ENCODE results near the gene ANXA4. TPM values are rescaled to one million over a fixed set of nuclear protein-coding genes. Genes with fewer than 3 reads are reported as not detected.

ANXA4 gene
- total and polyA plus RNA-seq, 2 experiments from 2014 or later: 6.7 to 11.5 TPM

DNA sequence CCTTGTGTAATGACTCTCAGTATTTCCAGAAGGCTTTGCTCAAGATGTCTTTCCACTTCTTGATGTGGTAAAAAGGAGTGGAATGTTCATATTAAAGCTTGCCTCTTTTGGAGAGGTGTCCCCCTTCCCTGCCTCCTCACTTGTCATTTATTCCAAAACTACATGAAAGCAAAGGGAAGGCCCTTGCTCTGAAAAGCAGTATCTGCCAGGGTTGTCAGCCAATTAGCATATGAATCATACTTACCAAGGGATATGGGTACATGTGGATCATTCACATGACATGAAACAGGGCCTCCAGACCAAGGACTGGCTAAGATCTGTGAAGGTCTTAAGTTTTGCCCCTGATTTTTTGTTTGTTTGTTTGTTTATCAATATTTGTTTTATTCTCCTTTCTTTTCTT lies 31.3 kb downstream of the ANXA4 start:
- H3K4me3 ChIP-seq: no peak overlapping the region
- Mint-ChIP-seq H3K27me3 (ENCODE audit: insufficient read depth, low read depth, poor library complexity) (peaks cover 6% of the 10 kb centered on the region), H3K4me1 (peaks cover 57% of the 10 kb centered on the region), H3K4me3 (no peak overlapping the region), H3K27ac (peak overlapping the region; percentile 26; the same call in 1 of the 2 replicates), H3K36me3 (ENCODE audit: low read depth) (no peaks in the 10 kb centered on the region; the same call in 2 of the 3 replicates), H3K9me3 (peaks cover 8% of the 10 kb centered on the region; the same call in 2 of the 3 replicates)
- H2AFZ ChIP-seq: no peak overlapping the region
- H3K4me2 ChIP-seq: no peak overlapping the region
- peak overlapping the region; percentile 3; the same call in 1 of the 2 replicates for H3K27ac ChIP-seq (ENCODE audit: low read depth)
- DNase-seq (ENCODE audit: low spot score) (peak; percentile 28), ATAC-seq (peak; percentile 28)
- H3K4me1 ChIP-seq (ENCODE audit: insufficient read depth): peaks cover 49% of the 10 kb centered on the region
- no peaks in the 10 kb centered on the region for H3K36me3 ChIP-seq (ENCODE audit: insufficient read depth)
- no peaks in the 10 kb centered on the region for H3K9me2 ChIP-seq (ENCODE audit: insufficient read depth)
- TF ChIP-seq POLR2AphosphoS5 (IDR thresholded peaks at IDR 0.05; ENCODE audit: low read depth): no peak
- no peak for TF ChIP-seq STAT1 (IDR thresholded peaks at IDR 0.05; ENCODE audit: unreplicated experiment)
- no peak for TF ChIP-seq NANOG (IDR thresholded peaks at IDR 0.05; ENCODE audit: borderline replicate concordance)
- TF ChIP-seq JUNB (IDR thresholded peaks at IDR 0.05; ENCODE audit: unreplicated experiment): no peak
- TF ChIP-seq, protein P1, sequence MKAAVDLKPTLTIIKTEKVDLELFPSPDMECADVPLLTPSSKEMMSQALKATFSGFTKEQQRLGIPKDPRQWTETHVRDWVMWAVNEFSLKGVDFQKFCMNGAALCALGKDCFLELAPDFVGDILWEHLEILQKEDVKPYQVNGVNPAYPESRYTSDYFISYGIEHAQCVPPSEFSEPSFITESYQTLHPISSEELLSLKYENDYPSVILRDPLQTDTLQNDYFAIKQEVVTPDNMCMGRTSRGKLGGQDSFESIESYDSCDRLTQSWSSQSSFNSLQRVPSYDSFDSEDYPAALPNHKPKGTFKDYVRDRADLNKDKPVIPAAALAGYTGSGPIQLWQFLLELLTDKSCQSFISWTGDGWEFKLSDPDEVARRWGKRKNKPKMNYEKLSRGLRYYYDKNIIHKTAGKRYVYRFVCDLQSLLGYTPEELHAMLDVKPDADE (IDR thresholded peaks at IDR 0.05): no peak
- no peak for TF ChIP-seq REST (IDR thresholded peaks at IDR 0.05; ENCODE audit: unreplicated experiment)
- TF ChIP-seq CREB1 (CRISPR knock-in tag; IDR thresholded peaks at IDR 0.05; ENCODE audit: low read depth): no peak
- TF ChIP-seq ZNF114 (CRISPR knock-in tag; IDR thresholded peaks at IDR 0.05): no peak
- TF ChIP-seq EZH2phosphoT487 (IDR thresholded peaks at IDR 0.05; ENCODE audit: unreplicated experiment): no peak
- no peak for TF ChIP-seq ZNF462 (CRISPR knock-in tag; IDR thresholded peaks at IDR 0.05)
- TF ChIP-seq ZNF331 (CRISPR knock-in tag; IDR thresholded peaks at IDR 0.05; ENCODE audit: low read depth): no peak
- no peak for TF ChIP-seq EZH2 (IDR thresholded peaks at IDR 0.05; ENCODE audit: low read depth, unreplicated experiment)
- TF ChIP-seq, protein P2, sequence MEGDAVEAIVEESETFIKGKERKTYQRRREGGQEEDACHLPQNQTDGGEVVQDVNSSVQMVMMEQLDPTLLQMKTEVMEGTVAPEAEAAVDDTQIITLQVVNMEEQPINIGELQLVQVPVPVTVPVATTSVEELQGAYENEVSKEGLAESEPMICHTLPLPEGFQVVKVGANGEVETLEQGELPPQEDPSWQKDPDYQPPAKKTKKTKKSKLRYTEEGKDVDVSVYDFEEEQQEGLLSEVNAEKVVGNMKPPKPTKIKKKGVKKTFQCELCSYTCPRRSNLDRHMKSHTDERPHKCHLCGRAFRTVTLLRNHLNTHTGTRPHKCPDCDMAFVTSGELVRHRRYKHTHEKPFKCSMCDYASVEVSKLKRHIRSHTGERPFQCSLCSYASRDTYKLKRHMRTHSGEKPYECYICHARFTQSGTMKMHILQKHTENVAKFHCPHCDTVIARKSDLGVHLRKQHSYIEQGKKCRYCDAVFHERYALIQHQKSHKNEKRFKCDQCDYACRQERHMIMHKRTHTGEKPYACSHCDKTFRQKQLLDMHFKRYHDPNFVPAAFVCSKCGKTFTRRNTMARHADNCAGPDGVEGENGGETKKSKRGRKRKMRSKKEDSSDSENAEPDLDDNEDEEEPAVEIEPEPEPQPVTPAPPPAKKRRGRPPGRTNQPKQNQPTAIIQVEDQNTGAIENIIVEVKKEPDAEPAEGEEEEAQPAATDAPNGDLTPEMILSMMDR (conservative IDR thresholded peaks at IDR 0.05; ENCODE audit: low read depth in 2 of 2): no peak
- H3K27me3 ChIP-seq (ENCODE audit: insufficient read depth): no peaks in the 10 kb centered on the region
- no peaks in the 10 kb centered on the region for H3K79me2 ChIP-seq (replicated peaks; ENCODE audit: insufficient read depth)
- no peaks in the 10 kb centered on the region for H3F3A ChIP-seq (replicated peaks; ENCODE audit: low read depth)
- H4K20me1 ChIP-seq (replicated peaks; ENCODE audit: insufficient read depth): no peaks in the 10 kb centered on the region
